Measurements from ENCODE around the gene SNAP23.

GRCh38 chr15:42498212-42499068 lies 3.0 kb downstream of the SNAP23 start:
- TF ChIP-seq, protein P1, sequence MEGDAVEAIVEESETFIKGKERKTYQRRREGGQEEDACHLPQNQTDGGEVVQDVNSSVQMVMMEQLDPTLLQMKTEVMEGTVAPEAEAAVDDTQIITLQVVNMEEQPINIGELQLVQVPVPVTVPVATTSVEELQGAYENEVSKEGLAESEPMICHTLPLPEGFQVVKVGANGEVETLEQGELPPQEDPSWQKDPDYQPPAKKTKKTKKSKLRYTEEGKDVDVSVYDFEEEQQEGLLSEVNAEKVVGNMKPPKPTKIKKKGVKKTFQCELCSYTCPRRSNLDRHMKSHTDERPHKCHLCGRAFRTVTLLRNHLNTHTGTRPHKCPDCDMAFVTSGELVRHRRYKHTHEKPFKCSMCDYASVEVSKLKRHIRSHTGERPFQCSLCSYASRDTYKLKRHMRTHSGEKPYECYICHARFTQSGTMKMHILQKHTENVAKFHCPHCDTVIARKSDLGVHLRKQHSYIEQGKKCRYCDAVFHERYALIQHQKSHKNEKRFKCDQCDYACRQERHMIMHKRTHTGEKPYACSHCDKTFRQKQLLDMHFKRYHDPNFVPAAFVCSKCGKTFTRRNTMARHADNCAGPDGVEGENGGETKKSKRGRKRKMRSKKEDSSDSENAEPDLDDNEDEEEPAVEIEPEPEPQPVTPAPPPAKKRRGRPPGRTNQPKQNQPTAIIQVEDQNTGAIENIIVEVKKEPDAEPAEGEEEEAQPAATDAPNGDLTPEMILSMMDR (conservative IDR thresholded peaks at IDR 0.05; ENCODE audit: low read length) = no peak
- no peak for TF ChIP-seq EZH2phosphoT487 (IDR thresholded peaks at IDR 0.05; ENCODE audit: borderline replicate concordance, low read depth, low read length)

Data from OCI-LY7 (cell line).